Measurements from ENCODE around the gene ARMCX5. TPM values are rescaled to one million over a fixed set of nuclear protein-coding genes. Genes with fewer than 3 reads are reported as not detected.

ARMCX5 gene
- total RNA-seq, 2 experiments from 2014 or later: 9.4 TPM

DNA sequence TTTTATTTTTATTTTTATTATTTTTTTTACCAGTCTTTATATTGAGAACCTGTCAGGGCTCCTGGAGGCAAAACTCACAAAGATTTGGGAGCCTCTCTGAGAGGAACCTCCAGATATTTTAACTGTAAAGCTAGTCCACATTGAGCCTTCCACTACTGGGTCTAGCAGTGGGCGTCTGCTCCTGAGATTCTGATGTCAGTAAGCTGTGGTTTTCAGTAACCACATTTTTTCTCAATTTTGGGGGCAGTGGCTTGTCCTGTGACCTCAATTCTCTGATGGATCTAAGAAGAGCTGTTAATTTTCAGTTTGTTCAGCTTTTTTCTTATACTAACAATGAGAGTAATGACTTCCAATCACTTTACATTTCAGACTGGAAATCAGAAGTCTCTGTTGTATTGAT lies 28.3 kb downstream of the ARMCX5 start:
- intact Hi-C loops (cut with micrococcal nuclease): no loop called here
- DNase-seq (peak; percentile 21), ATAC-seq (peak; percentile 61)
- ChIA-PET CTCF (interaction anchor here (0.6 kb wide), 1 partner anchor 73 kb away, joined by 3 read pairs; no protein-coding TSS in a partner anchor), POLR2A (no interaction called here)
- Mint-ChIP-seq H3K27me3 (no peaks in the 10 kb centered on the region), H3K27ac (no peak overlapping the region), H3K36me3 (ENCODE audit: low read depth) (peaks cover 6% of the 10 kb centered on the region), H3K4me3 (no peak overlapping the region), H3K9me3 (no peaks in the 10 kb centered on the region), H3K4me1 (ENCODE audit: low read depth) (peaks cover 27% of the 10 kb centered on the region)
- TF ChIP-seq, protein P1, sequence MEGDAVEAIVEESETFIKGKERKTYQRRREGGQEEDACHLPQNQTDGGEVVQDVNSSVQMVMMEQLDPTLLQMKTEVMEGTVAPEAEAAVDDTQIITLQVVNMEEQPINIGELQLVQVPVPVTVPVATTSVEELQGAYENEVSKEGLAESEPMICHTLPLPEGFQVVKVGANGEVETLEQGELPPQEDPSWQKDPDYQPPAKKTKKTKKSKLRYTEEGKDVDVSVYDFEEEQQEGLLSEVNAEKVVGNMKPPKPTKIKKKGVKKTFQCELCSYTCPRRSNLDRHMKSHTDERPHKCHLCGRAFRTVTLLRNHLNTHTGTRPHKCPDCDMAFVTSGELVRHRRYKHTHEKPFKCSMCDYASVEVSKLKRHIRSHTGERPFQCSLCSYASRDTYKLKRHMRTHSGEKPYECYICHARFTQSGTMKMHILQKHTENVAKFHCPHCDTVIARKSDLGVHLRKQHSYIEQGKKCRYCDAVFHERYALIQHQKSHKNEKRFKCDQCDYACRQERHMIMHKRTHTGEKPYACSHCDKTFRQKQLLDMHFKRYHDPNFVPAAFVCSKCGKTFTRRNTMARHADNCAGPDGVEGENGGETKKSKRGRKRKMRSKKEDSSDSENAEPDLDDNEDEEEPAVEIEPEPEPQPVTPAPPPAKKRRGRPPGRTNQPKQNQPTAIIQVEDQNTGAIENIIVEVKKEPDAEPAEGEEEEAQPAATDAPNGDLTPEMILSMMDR (IDR thresholded peaks at IDR 0.05): no peak

DNA sequence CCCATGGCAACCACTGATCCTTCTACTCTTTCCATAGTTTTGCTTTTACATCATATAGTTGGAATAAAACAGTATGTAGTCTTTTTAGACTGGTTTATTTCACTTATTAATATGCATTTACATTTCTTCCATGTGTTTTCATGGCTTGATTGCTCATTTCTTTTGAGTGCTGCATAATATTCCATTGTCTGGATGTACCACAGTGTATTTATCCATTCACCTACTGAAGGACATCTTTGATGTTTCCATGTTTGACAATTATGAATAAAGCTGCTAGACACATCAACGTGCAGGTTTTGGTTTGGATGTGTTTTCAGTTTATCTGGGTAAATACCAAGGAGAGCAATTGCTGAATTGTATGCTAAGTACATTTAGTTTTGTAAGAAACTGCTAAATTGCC lies 38.2 kb downstream of the ARMCX5 start:
- H3K27me3 Mint-ChIP-seq: no peaks in the 10 kb centered on the region
- TF ChIP-seq, protein P1 (IDR thresholded peaks at IDR 0.05): no peak
- ChIA-PET CTCF (no interaction called here), POLR2A (interaction anchor here (0.6 kb wide), 1 partner anchor 44 kb away, joined by 3 read pairs; no protein-coding TSS in a partner anchor)
- DNase-seq (no peak), ATAC-seq (no peak)
- no peaks in the 10 kb centered on the region for H3K4me1 Mint-ChIP-seq (ENCODE audit: low read depth)
- H3K27ac Mint-ChIP-seq: no peak overlapping the region
- intact Hi-C loops (cut with micrococcal nuclease): no loop called here
- peaks cover 10% of the 10 kb centered on the region for H3K36me3 Mint-ChIP-seq (ENCODE audit: low read depth)
- no peak overlapping the region for H3K4me3 Mint-ChIP-seq
- H3K9me3 Mint-ChIP-seq: peaks cover 5% of the 10 kb centered on the region

DNA sequence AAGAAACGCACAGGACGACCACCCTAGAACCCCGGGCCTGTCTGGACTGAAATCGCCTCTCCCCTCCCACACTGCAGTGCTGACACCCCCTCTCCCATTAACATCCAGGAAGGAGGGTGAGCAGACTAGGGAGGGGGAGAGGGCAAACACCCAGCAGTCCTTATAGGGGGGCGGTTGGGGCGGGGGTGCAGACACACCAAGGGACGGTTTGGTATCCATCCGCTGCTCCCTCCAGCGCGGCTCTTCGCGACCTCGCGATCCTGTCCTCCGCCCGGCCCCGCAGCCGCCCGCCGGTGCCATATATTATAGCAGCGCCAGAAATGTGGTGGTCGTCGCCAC lies 51.6 kb downstream of the ARMCX5 start:
- Mint-ChIP-seq H3K27me3 (no peaks in the 10 kb centered on the region), H3K4me3 (peak overlapping the region; percentile 87), H3K4me1 (ENCODE audit: low read depth) (peaks cover 17% of the 10 kb centered on the region), H3K36me3 (ENCODE audit: low read depth) (peaks cover 17% of the 10 kb centered on the region), H3K27ac (no peak overlapping the region), H3K9me3 (no peaks in the 10 kb centered on the region)
- CTCF ChIA-PET: no interaction called here
- ATAC-seq: peak; percentile 15
- intact Hi-C loops (cut with micrococcal nuclease): no loop called here
- DNase-seq: no peak
- POLR2A ChIA-PET: no interaction called here
- TF ChIP-seq, protein P1 (IDR thresholded peaks at IDR 0.05): no peak

DNA sequence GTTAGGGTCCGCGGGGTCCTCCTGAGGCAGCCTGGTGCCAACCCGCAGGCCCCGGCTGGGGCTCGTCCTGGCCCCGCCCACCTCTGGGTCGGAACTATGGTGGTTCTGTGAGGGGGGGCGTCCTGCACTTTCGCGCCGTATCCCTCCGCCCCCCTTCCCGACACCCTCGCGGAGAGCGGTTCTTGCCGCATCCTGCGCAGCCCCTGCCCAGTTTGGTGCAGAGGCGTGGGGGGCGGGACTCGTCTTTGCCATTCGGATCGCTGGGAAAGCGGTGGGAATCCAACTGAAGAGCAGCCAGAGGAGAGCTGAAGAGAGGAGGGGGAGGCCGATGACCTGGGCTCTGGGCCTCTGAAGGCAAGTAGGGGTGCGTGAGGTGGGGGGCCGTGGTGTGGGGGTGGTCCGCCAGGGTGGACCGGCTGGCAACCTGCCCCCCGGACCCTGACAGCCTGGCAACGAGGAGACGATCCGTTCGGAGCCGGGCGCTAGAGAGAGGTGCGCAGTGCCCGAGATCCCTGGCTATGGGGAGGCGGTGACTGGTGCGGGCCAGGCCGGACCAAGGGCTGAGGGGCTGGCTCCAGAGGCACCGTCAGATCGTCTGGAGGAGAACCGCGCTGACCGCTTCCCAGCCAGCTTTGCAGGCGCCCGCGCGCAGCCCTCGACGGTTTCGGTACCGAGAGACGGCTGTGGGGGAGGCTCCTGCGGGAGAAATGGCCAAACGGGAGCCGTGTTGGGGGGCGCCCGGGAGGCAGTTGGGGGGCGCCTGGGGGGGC lies 52.1 kb downstream of the ARMCX5 start, which contains the start of gene GPRASP1:
Gene GPRASP1 (plus strand): TSS at position 242 of the 770 bp plus-strand sequence. CDS start 2,431 bp downstream, outside the sequence.
- Mint-ChIP-seq H3K27ac (peak within 1 kb of the TSS; percentile 90), H3K27me3 (no peaks in the 10 kb centered on the region), H3K4me1 (ENCODE audit: low read depth) (peaks cover 19% of the 10 kb centered on the region), H3K9me3 (no peaks in the 10 kb centered on the region), H3K36me3 (ENCODE audit: low read depth) (peaks cover 18% of the 10 kb centered on the region), H3K4me3 (peak within 1 kb of the TSS; percentile 87)
- POLR2A ChIA-PET: no interaction called here
- DNase-seq (peak; percentile 44), ATAC-seq (peak; percentile 54)
- CTCF ChIA-PET: no interaction called here
- TF ChIP-seq, protein P1 (IDR thresholded peaks at IDR 0.05): no peak
- intact Hi-C loops (cut with micrococcal nuclease): no loop called here

DNA sequence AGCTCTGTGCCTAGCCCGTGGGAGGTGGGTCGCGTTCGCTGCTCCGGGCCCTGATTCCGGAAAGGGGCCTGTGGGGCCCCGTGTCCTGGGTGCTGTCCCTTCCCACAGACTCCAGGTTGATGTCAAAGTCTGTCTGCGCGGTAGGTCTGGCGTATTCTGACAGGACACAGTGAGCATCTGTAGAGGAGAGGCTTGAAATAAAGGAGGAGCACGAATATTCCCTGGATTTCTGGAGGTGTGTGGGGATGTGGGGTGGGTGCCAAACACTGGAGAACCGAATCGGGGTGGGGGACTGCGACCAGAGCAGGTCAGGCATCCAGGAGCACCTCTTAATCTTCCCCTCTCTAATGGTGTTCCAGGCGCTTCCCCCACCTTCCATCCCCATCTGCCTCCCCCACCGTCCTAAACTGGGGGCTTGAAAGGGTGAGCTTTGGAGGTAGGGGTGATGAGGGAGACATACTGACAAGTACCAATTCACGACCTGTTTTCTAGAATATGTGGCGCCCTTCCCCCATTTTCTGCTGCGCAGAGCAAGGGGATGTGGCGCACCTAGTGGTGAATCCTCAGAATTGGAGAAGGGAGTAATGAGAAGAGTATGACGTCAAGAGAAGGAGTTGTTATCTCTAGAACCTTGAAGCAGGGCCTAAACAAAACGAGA lies 52.8 kb downstream of the ARMCX5 start:
- ATAC-seq (peak; percentile 84), DNase-seq (peak; percentile 69)
- CTCF ChIA-PET: no interaction called here
- intact Hi-C loops (cut with micrococcal nuclease): no loop called here
- Mint-ChIP-seq H3K36me3 (ENCODE audit: low read depth) (peaks cover 15% of the 10 kb centered on the region), H3K27ac (peak overlapping the region; percentile 87), H3K4me1 (ENCODE audit: low read depth) (peaks cover 22% of the 10 kb centered on the region), H3K9me3 (no peaks in the 10 kb centered on the region), H3K4me3 (peak overlapping the region; percentile 87), H3K27me3 (no peaks in the 10 kb centered on the region)
- POLR2A ChIA-PET: no interaction called here
- TF ChIP-seq, protein P1 (IDR thresholded peaks at IDR 0.05): peak; percentile 41
